ENCODE measurements around the gene NUPR1. TPM values are rescaled to one million over a fixed set of nuclear protein-coding genes. Genes with fewer than 3 reads are reported as not detected.
"Not testable (repeated sequence)": the region's sequence is repeated elsewhere in the genome, so short reads cannot be mapped to it uniquely, and the experiment has no call there.

The NUPR1 gene
- polyA plus RNA-seq, 1 donor (not counting 4 experiments of a cell fraction or from before 2014, with no cell fraction given), result 126 TPM

DNA sequence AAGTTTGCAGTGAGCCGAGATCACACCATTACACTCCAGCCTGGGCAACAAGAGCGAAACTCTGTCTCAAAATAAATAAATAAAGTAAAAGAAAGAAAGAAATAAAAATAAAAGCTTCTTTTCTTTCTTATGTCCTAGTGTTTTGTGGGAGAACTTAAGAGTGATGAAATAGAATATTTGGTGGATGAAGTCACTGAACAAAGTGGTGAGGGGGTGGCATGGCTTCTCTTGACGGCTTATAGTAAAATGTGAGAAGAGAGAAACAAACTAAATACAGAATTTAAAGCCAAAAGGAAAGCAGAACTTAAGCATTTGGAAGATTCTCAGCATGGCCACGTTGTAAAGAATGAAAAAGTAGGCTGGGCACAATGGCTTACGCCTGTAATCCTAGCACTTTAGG is 30.2 kb upstream of the NUPR1 start:
- dilution Hi-C loops (cut with MboI; ENCODE audit: extremely low pct_ligation_motif_present, low sequenced_read_pairs), result no loop called here
- FAIRE-seq, result no peak
- no peak for TF ChIP-seq EZH2 (IDR thresholded peaks at IDR 0.05; ENCODE audit: low read length)
- TF ChIP-seq, protein P1, sequence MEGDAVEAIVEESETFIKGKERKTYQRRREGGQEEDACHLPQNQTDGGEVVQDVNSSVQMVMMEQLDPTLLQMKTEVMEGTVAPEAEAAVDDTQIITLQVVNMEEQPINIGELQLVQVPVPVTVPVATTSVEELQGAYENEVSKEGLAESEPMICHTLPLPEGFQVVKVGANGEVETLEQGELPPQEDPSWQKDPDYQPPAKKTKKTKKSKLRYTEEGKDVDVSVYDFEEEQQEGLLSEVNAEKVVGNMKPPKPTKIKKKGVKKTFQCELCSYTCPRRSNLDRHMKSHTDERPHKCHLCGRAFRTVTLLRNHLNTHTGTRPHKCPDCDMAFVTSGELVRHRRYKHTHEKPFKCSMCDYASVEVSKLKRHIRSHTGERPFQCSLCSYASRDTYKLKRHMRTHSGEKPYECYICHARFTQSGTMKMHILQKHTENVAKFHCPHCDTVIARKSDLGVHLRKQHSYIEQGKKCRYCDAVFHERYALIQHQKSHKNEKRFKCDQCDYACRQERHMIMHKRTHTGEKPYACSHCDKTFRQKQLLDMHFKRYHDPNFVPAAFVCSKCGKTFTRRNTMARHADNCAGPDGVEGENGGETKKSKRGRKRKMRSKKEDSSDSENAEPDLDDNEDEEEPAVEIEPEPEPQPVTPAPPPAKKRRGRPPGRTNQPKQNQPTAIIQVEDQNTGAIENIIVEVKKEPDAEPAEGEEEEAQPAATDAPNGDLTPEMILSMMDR (optimal IDR thresholded peaks at IDR 0.05 in 1 of 3, IDR thresholded peaks at IDR 0.05 in 1 of 3, conservative IDR thresholded peaks at IDR 0.05 in 1 of 3; ENCODE audit: extremely low read depth in 1 of 3, insufficient read depth in 2 of 3, low read length in 3 of 3), result no peak
- no peak overlapping the region for H3K4me3 ChIP-seq (ENCODE audit: control insufficient read depth in 2 of 3, extremely low read depth in 1 of 3, insufficient read depth in 2 of 3, low read depth in 1 of 3, low read length in 3 of 3)
- H3K9me3 ChIP-seq (ENCODE audit: control insufficient read depth, low read depth, low read length), result peaks cover 4% of the 10 kb centered on the region
- no peak overlapping the region for H3K4me2 ChIP-seq (ENCODE audit: control insufficient read depth, extremely low read depth, insufficient read depth, low read depth, low read length)
- no peaks in the 10 kb centered on the region for H3K9me1 ChIP-seq (ENCODE audit: control insufficient read depth, extremely low read depth, insufficient read depth, low read length)
- peaks cover 0 to 2% of the 10 kb centered on the region in 2 experiments for H3K36me3 ChIP-seq (ENCODE audit: control insufficient read depth in 2 of 2, extremely low read depth in 1 of 2, insufficient read depth in 2 of 2, low read length in 2 of 2)
- H3K27me3 ChIP-seq (ENCODE audit: control insufficient read depth, extremely low read depth, insufficient read depth, low read length), result no peaks in the 10 kb centered on the region
- no peak overlapping the region for H3K9ac ChIP-seq (ENCODE audit: control insufficient read depth, extremely low read depth, insufficient read depth, low read length)
- no peak for DNase-seq (ENCODE audit: low read depth, low spot score)
- peaks cover 9% of the 10 kb centered on the region for H3K79me2 ChIP-seq (ENCODE audit: control insufficient read depth, insufficient read depth, low read length)
- H4K20me1 ChIP-seq (ENCODE audit: control insufficient read depth, extremely low read depth, insufficient read depth, low read length), result no peaks in the 10 kb centered on the region
- H3K4me1 ChIP-seq (ENCODE audit: control insufficient read depth, extremely low read depth, insufficient read depth, low read length), result no peaks in the 10 kb centered on the region
- no peak overlapping the region for H3K27ac ChIP-seq (ENCODE audit: control insufficient read depth, insufficient read depth, low read length)
- no peak overlapping the region for H2AFZ ChIP-seq (ENCODE audit: control insufficient read depth, low read length)

DNA sequence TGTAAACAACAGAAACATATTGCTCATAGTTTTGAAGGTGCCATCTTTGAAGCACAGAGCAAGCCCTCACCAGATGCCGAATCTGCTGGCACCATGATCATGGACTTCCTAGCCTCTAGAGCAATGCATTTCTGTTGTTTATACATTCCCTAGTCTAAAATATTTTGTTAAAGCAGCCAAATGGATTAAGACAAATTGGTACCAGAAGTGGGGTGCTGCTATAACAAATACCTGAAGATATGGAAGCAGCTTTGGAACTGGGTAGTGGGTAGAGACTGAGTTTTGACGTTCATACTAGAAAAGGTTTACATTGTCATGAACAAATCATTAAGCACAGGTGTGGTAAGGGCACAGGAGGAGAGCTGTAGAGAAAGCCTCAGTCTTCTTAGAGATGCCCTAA is 28.5 kb upstream of the NUPR1 start:
- no peak overlapping the region for H3K4me3 ChIP-seq (ENCODE audit: control insufficient read depth in 2 of 3, extremely low read depth in 1 of 3, insufficient read depth in 2 of 3, low read depth in 1 of 3, low read length in 3 of 3)
- no peak overlapping the region for H2AFZ ChIP-seq (ENCODE audit: control insufficient read depth, low read length)
- FAIRE-seq (no peak), DNase-seq (ENCODE audit: low read depth, low spot score) (no peak)
- H4K20me1 ChIP-seq (ENCODE audit: control insufficient read depth, extremely low read depth, insufficient read depth, low read length), result no peaks in the 10 kb centered on the region
- H3K27me3 ChIP-seq (ENCODE audit: control insufficient read depth, extremely low read depth, insufficient read depth, low read length), result no peaks in the 10 kb centered on the region
- H3K9ac ChIP-seq (ENCODE audit: control insufficient read depth, extremely low read depth, insufficient read depth, low read length), result no peak overlapping the region
- dilution Hi-C loops (cut with MboI; ENCODE audit: extremely low pct_ligation_motif_present, low sequenced_read_pairs), result no loop called here
- H3K9me1 ChIP-seq (ENCODE audit: control insufficient read depth, extremely low read depth, insufficient read depth, low read length), result no peaks in the 10 kb centered on the region
- H3K9me3 ChIP-seq (ENCODE audit: control insufficient read depth, low read depth, low read length), result peaks cover 4% of the 10 kb centered on the region
- H3K79me2 ChIP-seq (ENCODE audit: control insufficient read depth, insufficient read depth, low read length), result peaks cover 13% of the 10 kb centered on the region
- no peaks in the 10 kb centered on the region for H3K4me1 ChIP-seq (ENCODE audit: control insufficient read depth, extremely low read depth, insufficient read depth, low read length)
- no peak overlapping the region for H3K4me2 ChIP-seq (ENCODE audit: control insufficient read depth, extremely low read depth, insufficient read depth, low read depth, low read length)
- H3K36me3 ChIP-seq (ENCODE audit: control insufficient read depth in 2 of 2, extremely low read depth in 1 of 2, insufficient read depth in 2 of 2, low read length in 2 of 2), result peaks cover 0 to 2% of the 10 kb centered on the region in 2 experiments
- H3K27ac ChIP-seq (ENCODE audit: control insufficient read depth, insufficient read depth, low read length), result no peak overlapping the region
- TF ChIP-seq EZH2 (IDR thresholded peaks at IDR 0.05; ENCODE audit: low read length), result no peak
- TF ChIP-seq, protein P1 (optimal IDR thresholded peaks at IDR 0.05 in 1 of 3, IDR thresholded peaks at IDR 0.05 in 1 of 3, conservative IDR thresholded peaks at IDR 0.05 in 1 of 3; ENCODE audit: extremely low read depth in 1 of 3, insufficient read depth in 2 of 3, low read length in 3 of 3), result no peak

DNA sequence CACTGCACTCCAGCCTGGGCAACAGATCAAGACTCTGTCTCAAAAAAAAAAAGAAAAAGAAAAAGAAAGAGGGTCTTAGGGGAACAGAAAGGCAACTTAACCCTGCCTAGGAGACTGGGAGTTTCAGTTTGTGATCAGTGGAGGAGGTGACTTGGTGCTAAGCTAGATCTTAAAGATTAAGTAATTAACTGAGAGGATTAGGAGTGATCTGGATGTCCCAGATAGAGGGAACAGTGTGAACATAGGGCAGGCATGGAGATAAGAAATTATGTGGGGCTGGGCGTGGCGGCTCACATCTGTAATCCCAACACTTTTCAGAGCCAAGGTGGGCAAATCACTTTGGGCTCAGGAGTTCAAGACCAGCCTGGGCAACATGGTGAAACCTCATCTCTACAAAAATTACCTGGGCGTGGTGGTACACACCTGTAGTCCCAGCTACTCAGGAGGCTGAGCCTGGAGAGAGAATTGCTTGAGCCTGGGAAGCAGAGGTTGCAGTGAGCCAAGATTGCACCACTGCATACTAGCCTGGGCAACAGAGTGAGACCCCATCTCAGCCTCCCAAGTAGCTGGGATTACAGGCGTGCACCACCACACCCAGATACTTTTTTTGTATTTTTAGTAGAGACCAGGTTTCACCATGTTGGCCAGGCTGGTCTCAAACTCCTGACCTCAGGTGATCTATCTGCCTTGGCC is 27.6 kb upstream of the NUPR1 start:
- H3K4me1 ChIP-seq (ENCODE audit: control insufficient read depth, extremely low read depth, insufficient read depth, low read length); H3K27me3 ChIP-seq (ENCODE audit: control insufficient read depth, extremely low read depth, insufficient read depth, low read length); dilution Hi-C loops (cut with MboI; ENCODE audit: extremely low pct_ligation_motif_present, low sequenced_read_pairs); H4K20me1 ChIP-seq (ENCODE audit: control insufficient read depth, extremely low read depth, insufficient read depth, low read length); H3K9ac ChIP-seq (ENCODE audit: control insufficient read depth, extremely low read depth, insufficient read depth, low read length); H3K4me2 ChIP-seq (ENCODE audit: control insufficient read depth, extremely low read depth, insufficient read depth, low read depth, low read length); H3K9me3 ChIP-seq (ENCODE audit: control insufficient read depth, low read depth, low read length); H3K9me1 ChIP-seq (ENCODE audit: control insufficient read depth, extremely low read depth, insufficient read depth, low read length); H2AFZ ChIP-seq (ENCODE audit: control insufficient read depth, low read length); DNase-seq (ENCODE audit: low read depth, low spot score); H3K4me3 ChIP-seq (ENCODE audit: control insufficient read depth in 2 of 3, extremely low read depth in 1 of 3, insufficient read depth in 2 of 3, low read depth in 1 of 3, low read length in 3 of 3); H3K36me3 ChIP-seq (ENCODE audit: control insufficient read depth in 2 of 2, extremely low read depth in 1 of 2, insufficient read depth in 2 of 2, low read length in 2 of 2); FAIRE-seq; H3K27ac ChIP-seq (ENCODE audit: control insufficient read depth, insufficient read depth, low read length): not testable (repeated sequence)
- peaks cover 13% of the 10 kb centered on the region for H3K79me2 ChIP-seq (ENCODE audit: control insufficient read depth, insufficient read depth, low read length)
